ENCODE data around the gene MEIOB.

MEIOB gene

DNA sequence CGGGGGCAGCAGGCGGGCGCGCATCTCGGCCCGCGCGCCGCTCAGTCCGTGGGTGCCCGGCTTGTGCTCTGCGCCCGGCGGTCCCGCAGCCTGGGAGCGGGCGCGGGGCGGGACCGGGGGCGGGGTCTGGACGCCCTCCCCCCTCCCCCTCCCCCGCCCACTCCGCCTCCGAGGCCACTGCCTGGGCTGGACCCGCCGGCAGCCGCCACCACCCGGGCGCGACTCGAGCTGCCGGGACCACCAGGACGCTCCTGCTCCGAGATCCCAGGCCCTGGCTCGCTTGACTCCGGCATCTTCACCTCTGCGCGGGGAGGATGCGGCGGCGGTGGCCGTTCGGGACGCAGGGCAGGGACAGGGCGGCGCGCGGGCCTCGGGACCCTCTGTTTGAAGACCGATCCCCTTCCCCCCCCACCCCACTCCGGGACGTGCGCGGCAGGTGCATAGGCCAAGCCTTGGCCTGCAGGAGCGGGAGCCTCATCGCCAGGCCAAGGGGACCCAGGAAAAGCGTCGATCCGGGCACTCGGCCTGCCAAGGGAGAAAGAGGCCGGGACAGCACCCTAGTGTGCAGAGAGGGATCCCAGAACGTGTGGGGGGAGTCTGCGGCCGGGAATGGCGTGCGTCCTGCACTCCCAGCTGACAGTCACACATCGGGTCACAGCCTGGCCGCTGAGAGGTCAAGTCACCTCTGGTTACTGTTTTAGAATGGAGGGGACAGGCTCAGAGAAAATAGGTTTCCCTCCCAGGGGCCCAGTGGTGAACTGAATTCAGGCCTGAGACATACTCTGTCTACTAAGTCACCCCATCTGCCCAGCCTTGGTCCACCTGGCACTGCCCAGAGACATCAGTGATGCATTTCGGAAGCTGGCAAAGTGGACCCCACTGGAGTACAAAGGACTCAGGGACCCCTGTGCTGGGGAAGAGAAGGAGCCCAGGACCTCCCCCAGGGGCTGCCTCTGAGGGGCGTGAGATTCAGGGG is 46.7 kb upstream of the MEIOB start, which contains the start of gene HS3ST6:
HS3ST6 (minus strand) TSS at position 65 of the 976 bp plus-strand sequence. CDS start 92 bp downstream, outside the sequence.
- no peak within 1 kb of the TSS for H3K9ac ChIP-seq (ENCODE audit: low read length)
- no peaks in the 10 kb centered on the region for H4K20me1 ChIP-seq (ENCODE audit: insufficient read depth, low read length)
- no peak within 1 kb of the TSS for H3K4me3 ChIP-seq (ENCODE audit: low read length)
- H3K27me3 ChIP-seq (ENCODE audit: low read depth, low read length): peaks cover 8% of the 10 kb centered on the region; the same call in 1 of the 2 replicates
- H3K27ac ChIP-seq (ENCODE audit: low read length): no peak within 1 kb of the TSS
- no peak for TF ChIP-seq EZH2phosphoT487 (IDR thresholded peaks at IDR 0.05; ENCODE audit: low read depth)
- no peak for TF ChIP-seq CTCF (IDR thresholded peaks at IDR 0.05; ENCODE audit: low read depth, low read length)
- no peaks in the 10 kb centered on the region for H3K4me1 ChIP-seq (ENCODE audit: low read length)
- no peaks in the 10 kb centered on the region for H3K9me3 ChIP-seq (ENCODE audit: insufficient read depth, low read length)
- no peak within 1 kb of the TSS for H2AFZ ChIP-seq (ENCODE audit: low read depth, low read length)
- H3K36me3 ChIP-seq (replicated peaks; ENCODE audit: low read depth, low read length): no peaks in the 10 kb centered on the region
- H3K4me2 ChIP-seq (ENCODE audit: low read length): no peak within 1 kb of the TSS
- H3K79me2 ChIP-seq (ENCODE audit: low read length): no peaks in the 10 kb centered on the region

- H3K36me3 ChIP-seq (replicated peaks; ENCODE audit: low read depth, low read length): no peaks in the 10 kb centered on the region
- H3K4me1 ChIP-seq (ENCODE audit: low read length): no peaks in the 10 kb centered on the region
- H3K27me3 ChIP-seq (ENCODE audit: low read depth, low read length): peaks cover 4% of the 10 kb centered on the region; the same call in 1 of the 2 replicates
- H4K20me1 ChIP-seq (ENCODE audit: insufficient read depth, low read length): no peaks in the 10 kb centered on the region
- TF ChIP-seq EZH2phosphoT487 (IDR thresholded peaks at IDR 0.05; ENCODE audit: low read depth): no peak
- no peak overlapping the region for H3K4me3 ChIP-seq (ENCODE audit: low read length)
- H3K79me2 ChIP-seq (ENCODE audit: low read length): no peaks in the 10 kb centered on the region
- H2AFZ ChIP-seq (ENCODE audit: low read depth, low read length): no peak overlapping the region
- no peaks in the 10 kb centered on the region for H3K9me3 ChIP-seq (ENCODE audit: insufficient read depth, low read length)
- H3K9ac ChIP-seq (ENCODE audit: low read length): no peak overlapping the region
- no peak overlapping the region for H3K4me2 ChIP-seq (ENCODE audit: low read length)
- H3K27ac ChIP-seq (ENCODE audit: low read length): no peak overlapping the region
Observed at GRCh38 chr16:1917665-1918350, 45.8 kb upstream of the MEIOB start.

GRCh38 chr16:1917056-1917664 is 45.2 kb upstream of the MEIOB start:
- TF ChIP-seq CTCF (IDR thresholded peaks at IDR 0.05; ENCODE audit: low read depth, low read length) (no peak), EZH2phosphoT487 (IDR thresholded peaks at IDR 0.05; ENCODE audit: low read depth) (no peak)
- Histone ChIP-seq H3K9me3 (ENCODE audit: insufficient read depth, low read length) (no peaks in the 10 kb centered on the region), H3K79me2 (ENCODE audit: low read length) (no peaks in the 10 kb centered on the region), H3K9ac (ENCODE audit: low read length) (no peak overlapping the region), H3K36me3 (replicated peaks; ENCODE audit: low read depth, low read length) (no peaks in the 10 kb centered on the region), H3K4me1 (ENCODE audit: low read length) (no peaks in the 10 kb centered on the region), H3K27me3 (ENCODE audit: low read depth, low read length) (0 out of 2 replicates have a peak, but pooled peaks cover 2% of the 10 kb centered on the region), H3K4me3 (ENCODE audit: low read length) (no peak overlapping the region), H3K27ac (ENCODE audit: low read length) (no peak overlapping the region), H3K4me2 (ENCODE audit: low read length) (no peak overlapping the region), H4K20me1 (ENCODE audit: insufficient read depth, low read length) (no peaks in the 10 kb centered on the region), H2AFZ (ENCODE audit: low read depth, low read length) (no peak overlapping the region)

GRCh38 chr16:1916640-1916990 is 44.7 kb upstream of the MEIOB start:
- Histone ChIP-seq H3K4me3 (ENCODE audit: low read length) (no peak overlapping the region), H3K27ac (ENCODE audit: low read length) (no peak overlapping the region), H3K27me3 (ENCODE audit: low read depth, low read length) (0 out of 2 replicates have a peak, but pooled peaks cover 2% of the 10 kb centered on the region), H3K4me2 (ENCODE audit: low read length) (no peak overlapping the region), H3K9me3 (ENCODE audit: insufficient read depth, low read length) (no peaks in the 10 kb centered on the region), H3K36me3 (replicated peaks; ENCODE audit: low read depth, low read length) (no peaks in the 10 kb centered on the region), H3K4me1 (ENCODE audit: low read length) (no peaks in the 10 kb centered on the region), H4K20me1 (ENCODE audit: insufficient read depth, low read length) (no peaks in the 10 kb centered on the region), H3K79me2 (ENCODE audit: low read length) (no peaks in the 10 kb centered on the region), H2AFZ (ENCODE audit: low read depth, low read length) (no peak overlapping the region), H3K9ac (ENCODE audit: low read length) (no peak overlapping the region)
- no peak for TF ChIP-seq EZH2phosphoT487 (IDR thresholded peaks at IDR 0.05; ENCODE audit: low read depth)
- no peak for TF ChIP-seq CTCF (IDR thresholded peaks at IDR 0.05; ENCODE audit: low read depth, low read length)

Data from OCI-LY3 (cell line).